Osteocyte (in vitro differentiated cells): Measurements from ENCODE around the gene SLC39A13. TPM values are rescaled to one million over a fixed set of nuclear protein-coding genes. Genes with fewer than 3 reads are reported as not detected.

Experiments
- DNase-seq: peaks from one replicate; pipeline ENCODE4 v3.0.0; 2021; ENCODE audit warnings: mixed read lengths; ENCODE audit not compliant: unreplicated experiment; ENCODE audit errors: extremely low spot score
- H3K27ac Mint-ChIP-seq: one replicate; pipeline ENCODE4 v1.8.0; 2021; ENCODE audit warnings: mild to moderate bottlenecking, mixed read lengths; ENCODE audit not compliant: unreplicated experiment
- H3K27me3 Mint-ChIP-seq: one replicate; pipeline ENCODE4 v1.8.0; 2021; ENCODE audit warnings: mixed read lengths; ENCODE audit not compliant: unreplicated experiment
- H3K36me3 Mint-ChIP-seq: one replicate; pipeline ENCODE4 v1.8.0; 2021; ENCODE audit warnings: mixed read lengths; ENCODE audit not compliant: unreplicated experiment
- H3K4me1 Mint-ChIP-seq: one replicate; pipeline ENCODE4 v1.8.0; 2021; ENCODE audit warnings: mixed read lengths; ENCODE audit not compliant: unreplicated experiment
- H3K4me3 Mint-ChIP-seq: one replicate; pipeline ENCODE4 v1.8.0; 2021; ENCODE audit warnings: mild to moderate bottlenecking, moderate library complexity, mixed read lengths; ENCODE audit not compliant: unreplicated experiment
- H3K9me3 Mint-ChIP-seq: one replicate; pipeline ENCODE4 v1.8.0; 2021; ENCODE audit warnings: mixed read lengths; ENCODE audit not compliant: unreplicated experiment
- CTCF ChIP-seq: fragments of 200-600 bp; sonication (generic); IDR thresholded peaks from 2 replicates; pipeline ENCODE4 v1.5.0; 2021; ENCODE audit warnings: antibody characterized with exemption, mild to moderate bottlenecking, moderate library complexity
- total RNA-seq: library from RNA; stranded (reverse); gene quantifications from 2 replicates; pipeline ENCODE4 v1.2.1, GENCODE V29; 2021

Gene SLC39A13
- total RNA-seq, 1 donor from 2014 or later = 98.7 TPM

DNA sequence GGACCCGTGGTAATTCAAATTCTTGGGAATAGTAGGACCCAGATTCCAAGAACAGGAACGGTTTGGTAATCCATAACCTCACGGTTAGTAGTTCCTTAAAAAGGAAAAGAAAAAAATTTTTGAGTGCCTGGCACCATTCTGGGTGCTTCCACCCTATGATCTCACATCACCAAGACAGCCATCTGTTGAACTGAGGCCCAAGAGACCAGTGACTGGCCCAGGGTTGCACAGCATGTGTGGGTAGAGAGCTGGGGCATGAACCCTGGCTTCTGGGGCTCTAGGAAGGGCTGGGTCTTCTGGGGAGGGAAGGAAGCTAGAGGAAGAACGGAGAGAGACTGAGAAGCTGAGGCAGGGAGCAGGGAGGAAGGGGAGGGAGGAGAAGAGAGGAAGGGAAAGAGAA, 25.3 kb upstream of the SLC39A13 start:
- no peaks in the 10 kb centered on the region for H3K9me3 Mint-ChIP-seq
- no peaks in the 10 kb centered on the region for H3K4me1 Mint-ChIP-seq
- no peak overlapping the region for H3K27ac Mint-ChIP-seq
- TF ChIP-seq CTCF = no peak
- no peak overlapping the region for H3K4me3 Mint-ChIP-seq
- no peaks in the 10 kb centered on the region for H3K36me3 Mint-ChIP-seq
- DNase-seq = no peak
- no peaks in the 10 kb centered on the region for H3K27me3 Mint-ChIP-seq

- no peaks in the 10 kb centered on the region for H3K4me1 Mint-ChIP-seq
- no peak overlapping the region for H3K4me3 Mint-ChIP-seq
- no peak overlapping the region for H3K27ac Mint-ChIP-seq
- no peak for DNase-seq
- H3K36me3 Mint-ChIP-seq = no peaks in the 10 kb centered on the region
- no peak for TF ChIP-seq CTCF
- no peaks in the 10 kb centered on the region for H3K9me3 Mint-ChIP-seq
- no peaks in the 10 kb centered on the region for H3K27me3 Mint-ChIP-seq
Measured at GRCh38 chr11:47384498-47384897, 23.9 kb upstream of the SLC39A13 start.

- Mint-ChIP-seq H3K9me3 (no peaks in the 10 kb centered on the region), H3K27me3 (no peaks in the 10 kb centered on the region), H3K27ac (no peak overlapping the region), H3K4me1 (no peaks in the 10 kb centered on the region), H3K36me3 (no peaks in the 10 kb centered on the region), H3K4me3 (no peak overlapping the region)
- no peak for DNase-seq
- TF ChIP-seq CTCF = no peak
Measured at GRCh38 chr11:47387944-47388696, 20.3 kb upstream of the SLC39A13 start.

DNA sequence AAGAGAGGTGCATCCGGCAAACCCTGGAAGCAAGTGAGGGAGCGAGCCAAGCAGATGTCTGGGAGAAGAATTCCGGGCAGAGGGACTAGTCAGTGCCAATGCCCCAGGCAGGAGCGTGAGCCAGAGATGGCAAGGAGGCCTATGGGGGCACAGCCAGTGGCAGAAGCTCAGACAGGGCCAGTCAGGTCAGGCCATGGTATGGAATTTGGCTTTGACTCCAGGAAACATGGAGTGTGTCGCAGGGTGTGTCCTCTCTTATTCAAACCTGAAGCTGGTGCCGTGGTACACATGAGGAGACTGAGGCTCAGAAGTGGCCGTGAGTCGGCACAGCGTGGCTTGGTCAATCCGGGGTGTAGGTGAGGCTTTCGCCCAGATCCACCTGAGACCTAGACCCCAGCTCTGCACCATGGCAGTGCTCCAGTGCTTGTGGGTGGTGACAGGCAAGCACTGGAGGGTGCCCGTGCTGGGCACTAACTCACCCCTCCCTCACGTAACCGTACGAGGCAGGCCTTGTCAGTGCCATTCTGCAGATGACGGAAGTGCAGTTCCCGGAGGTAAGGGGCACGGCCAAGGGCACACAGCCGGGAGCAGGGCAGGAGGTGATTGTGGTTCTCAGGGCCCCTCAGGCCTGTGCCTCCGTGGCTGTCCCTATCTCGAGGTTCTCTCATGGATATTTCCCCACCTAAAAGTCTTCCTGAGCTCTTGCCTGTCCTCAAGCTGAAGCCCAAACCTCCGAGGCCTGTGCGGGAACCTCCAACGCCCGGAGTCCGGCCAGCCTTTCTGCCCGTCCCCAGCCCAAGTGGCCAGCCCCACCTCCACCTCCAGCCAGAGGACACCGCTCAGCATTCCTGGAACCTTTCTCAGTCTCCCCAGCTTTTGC, 19.5 kb upstream of the SLC39A13 start:
- DNase-seq = no peak
- Mint-ChIP-seq H3K27ac (no peak overlapping the region), H3K9me3 (no peaks in the 10 kb centered on the region), H3K4me3 (no peak overlapping the region), H3K36me3 (no peaks in the 10 kb centered on the region), H3K4me1 (peaks cover 2% of the 10 kb centered on the region), H3K27me3 (no peaks in the 10 kb centered on the region)
- TF ChIP-seq CTCF = no peak
